ENCODE data around the gene ADGRA3.

The ADGRA3 gene

DNA sequence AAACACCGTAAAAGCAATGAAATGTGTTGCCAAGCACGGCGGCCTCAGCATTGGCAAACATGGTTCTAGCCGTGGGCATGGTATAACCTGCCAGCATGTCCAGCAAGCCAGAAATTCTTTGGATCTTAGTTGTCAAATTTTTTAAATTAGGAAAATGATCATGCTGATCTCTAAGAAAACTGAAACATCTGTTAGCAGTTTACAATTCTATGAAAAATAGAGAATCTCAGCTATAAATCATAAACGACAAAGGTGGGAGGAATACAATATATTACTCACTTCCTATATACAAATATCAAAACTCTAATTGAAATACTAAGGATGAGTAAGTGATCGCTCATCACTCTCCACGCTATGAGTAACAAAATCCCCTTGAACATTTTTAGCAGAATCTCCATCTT lies 130.3 kb downstream of the ADGRA3 start:
- in situ Hi-C loops (cut with MboI; ENCODE audit: low sequenced_read_pairs): loop anchor here (25.0 kb wide), 1 partner anchor 598 kb away; no protein-coding TSS in a partner anchor

- in situ Hi-C loops (cut with MboI; ENCODE audit: low sequenced_read_pairs): loop anchor here (25.0 kb wide), 1 partner anchor 597 kb away; no protein-coding TSS in a partner anchor
Observed at GRCh38 chr4:22384154-22384553, 131.7 kb downstream of the ADGRA3 start.

- in situ Hi-C loops (cut with MboI; ENCODE audit: low sequenced_read_pairs): loop anchor here (25.0 kb wide), 1 partner anchor 595 kb away; no protein-coding TSS in a partner anchor
Observed at GRCh38 chr4:22382216-22382615, 133.7 kb downstream of the ADGRA3 start.

GRCh38 chr4:22372986-22373385 lies 142.9 kb downstream of the ADGRA3 start:
- in situ Hi-C loops (cut with MboI; ENCODE audit: low sequenced_read_pairs): no loop called here

DNA sequence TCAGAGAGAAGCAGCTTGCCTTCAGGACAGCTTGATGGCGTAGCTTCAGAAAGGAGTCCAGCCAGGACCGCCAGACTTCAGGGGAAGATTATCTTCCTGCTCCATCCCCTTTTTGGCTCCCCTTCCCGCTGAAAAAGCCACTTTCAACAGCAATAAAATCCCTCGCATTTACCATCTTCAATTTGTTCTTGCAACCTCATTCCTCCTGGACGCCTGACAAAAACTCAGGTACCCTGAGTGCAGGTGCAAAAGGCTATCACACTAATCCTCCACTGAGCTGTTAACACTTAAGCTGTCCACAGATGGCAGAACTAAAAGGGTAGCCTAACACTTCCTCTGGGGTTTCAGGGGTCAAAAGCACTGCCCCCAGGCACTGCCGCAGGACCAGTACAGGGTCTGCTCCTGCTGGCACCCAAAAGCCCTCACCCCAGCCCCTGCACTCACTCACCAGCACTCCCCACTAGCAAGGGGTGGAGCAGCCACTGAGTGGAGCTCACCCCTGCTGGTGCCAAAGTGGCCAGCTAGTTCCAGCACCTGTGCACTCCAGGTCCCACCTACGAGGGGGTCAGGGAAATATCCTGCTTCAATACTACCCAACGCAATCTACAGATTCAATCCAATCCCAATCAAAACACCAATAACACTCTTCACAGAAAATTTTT lies 145.8 kb downstream of the ADGRA3 start:
- in situ Hi-C loops (cut with MboI; ENCODE audit: low sequenced_read_pairs): no loop called here

DNA sequence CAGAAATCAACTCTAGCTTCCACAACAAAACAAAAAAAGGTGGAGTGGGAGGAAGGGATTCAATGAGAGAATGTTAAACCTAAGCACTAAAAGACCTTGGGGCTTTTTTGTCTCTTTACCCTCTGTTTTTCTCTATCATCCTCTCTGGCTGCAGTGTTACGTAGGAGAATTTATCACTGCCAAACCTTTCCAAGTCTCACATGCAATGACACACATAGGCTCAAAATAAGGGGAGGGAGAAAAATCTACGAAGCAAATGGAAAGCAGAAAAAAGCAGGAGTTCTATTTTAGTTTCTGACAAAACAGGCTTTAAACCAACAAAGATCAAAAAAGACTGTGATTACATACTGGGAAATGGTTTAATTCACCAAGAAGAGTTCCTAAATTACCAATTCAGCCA lies 152.1 kb downstream of the ADGRA3 start:
- in situ Hi-C loops (cut with MboI; ENCODE audit: low sequenced_read_pairs): no loop called here

- in situ Hi-C loops (cut with MboI; ENCODE audit: low sequenced_read_pairs): no loop called here
Observed at GRCh38 chr4:22363036-22363435, 152.8 kb downstream of the ADGRA3 start.

GRCh38 chr4:22356987-22357596 lies 158.8 kb downstream of the ADGRA3 start:
- in situ Hi-C loops (cut with MboI; ENCODE audit: low sequenced_read_pairs): no loop called here

DNA sequence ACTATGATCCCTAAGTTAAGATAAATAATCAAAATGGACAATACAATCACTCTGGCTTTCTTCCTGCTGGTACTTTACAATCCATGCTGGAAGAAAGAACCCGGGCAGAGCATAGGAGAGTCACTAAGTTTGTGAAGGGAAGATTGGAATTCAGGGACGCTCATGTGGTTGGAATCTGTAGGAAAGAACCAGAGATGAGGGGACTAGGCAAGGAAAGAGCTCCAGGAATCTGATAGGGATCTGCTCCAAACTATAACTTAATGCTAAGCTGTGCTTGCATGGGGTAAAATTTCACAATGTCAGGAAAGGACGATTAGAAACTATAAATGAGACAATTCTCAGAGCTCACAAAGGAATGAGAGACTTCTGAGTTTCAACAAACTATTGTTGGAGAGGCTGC lies 167.5 kb downstream of the ADGRA3 start:
- in situ Hi-C loops (cut with MboI; ENCODE audit: low sequenced_read_pairs): no loop called here

GRCh38 chr4:22345678-22346077 lies 170.2 kb downstream of the ADGRA3 start:
- in situ Hi-C loops (cut with MboI; ENCODE audit: low sequenced_read_pairs): no loop called here

GRCh38 chr4:22345055-22345454 lies 170.8 kb downstream of the ADGRA3 start:
- in situ Hi-C loops (cut with MboI; ENCODE audit: low sequenced_read_pairs): no loop called here

GRCh38 chr4:22343606-22344005 lies 172.3 kb downstream of the ADGRA3 start:
- in situ Hi-C loops (cut with MboI; ENCODE audit: low sequenced_read_pairs): no loop called here

DNA sequence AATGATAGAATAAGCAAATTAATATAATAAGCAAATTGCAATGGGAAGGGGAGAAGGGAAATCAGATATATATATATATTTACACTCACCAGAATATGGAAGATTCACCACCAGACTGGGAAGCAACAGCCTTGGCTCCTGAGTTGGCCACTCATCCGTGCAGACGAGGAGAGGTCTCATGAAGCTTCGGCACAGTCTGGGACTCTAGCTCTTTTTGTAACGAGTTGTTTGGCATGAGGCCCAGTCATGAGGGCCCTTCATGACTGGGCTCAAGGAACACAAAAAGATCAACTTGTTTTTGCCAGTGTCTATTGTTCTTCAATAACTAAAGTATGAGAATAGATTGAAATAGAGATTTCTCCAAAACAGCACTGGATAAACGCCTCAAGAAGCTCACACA lies 176.4 kb downstream of the ADGRA3 start:
- in situ Hi-C loops (cut with MboI; ENCODE audit: low sequenced_read_pairs): no loop called here

DNA sequence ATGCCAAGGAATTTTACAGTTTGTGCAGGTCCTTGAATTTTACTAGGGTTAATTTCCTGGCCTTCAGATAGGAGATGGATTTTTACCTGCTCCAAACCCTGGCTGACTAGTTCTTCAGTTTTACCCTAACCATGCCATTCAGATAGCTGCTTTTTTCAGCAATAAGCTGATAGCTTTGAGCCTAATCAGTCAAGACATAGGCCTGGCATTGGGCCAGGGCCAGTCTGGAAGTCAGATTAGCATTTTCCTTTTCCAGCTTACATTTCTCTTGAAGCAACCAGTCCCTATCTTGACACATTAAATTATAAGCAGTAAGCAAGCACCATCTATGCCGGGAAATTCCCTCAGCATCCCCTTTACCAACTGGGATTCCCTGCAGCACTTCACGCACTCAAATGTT lies 177.1 kb downstream of the ADGRA3 start:
- in situ Hi-C loops (cut with MboI; ENCODE audit: low sequenced_read_pairs): no loop called here

All from hTERT RPE-1 (cell line).